HG02763 (cell line): ENCODE results near the gene HOMER2.
"Not testable (repeated sequence)": the region's sequence is repeated elsewhere in the genome, so short reads cannot be mapped to it uniquely, and the experiment has no call there.

Source experiments
- ATAC-seq: cut with Tn5 transposase; IDR thresholded peaks from one replicate; pipeline ENCODE4 v1.9.1; 2021; ENCODE audit warnings: mild to moderate bottlenecking, moderate library complexity; ENCODE audit not compliant: unreplicated experiment

HOMER2 gene

DNA sequence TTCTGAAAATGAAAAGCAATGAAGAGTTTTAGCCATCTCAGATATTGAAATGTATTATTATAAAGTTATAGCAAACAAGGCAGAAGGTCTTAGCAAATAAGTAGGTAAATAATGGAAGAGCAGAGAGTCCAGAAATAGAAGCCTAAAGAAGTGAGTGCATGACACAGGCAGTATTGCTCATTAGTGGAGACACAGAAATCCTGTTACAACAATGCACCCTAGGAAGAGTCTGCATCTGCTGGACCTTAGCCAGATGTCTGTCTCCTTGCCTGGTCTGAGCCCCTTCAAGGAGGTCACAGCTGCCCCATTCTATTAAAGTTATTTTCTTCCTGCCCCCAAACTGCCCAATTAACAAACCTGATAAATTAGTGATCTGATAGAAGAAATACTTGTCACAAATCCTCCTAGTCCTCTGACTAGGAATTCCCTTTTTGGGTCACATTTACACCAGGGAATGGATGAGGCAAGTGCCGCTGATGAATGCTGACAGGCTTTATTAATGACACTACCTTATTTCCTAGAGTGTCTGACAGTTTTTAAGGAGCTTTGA, 51.9 kb downstream of the HOMER2 start:
- ATAC-seq, result no peak

DNA sequence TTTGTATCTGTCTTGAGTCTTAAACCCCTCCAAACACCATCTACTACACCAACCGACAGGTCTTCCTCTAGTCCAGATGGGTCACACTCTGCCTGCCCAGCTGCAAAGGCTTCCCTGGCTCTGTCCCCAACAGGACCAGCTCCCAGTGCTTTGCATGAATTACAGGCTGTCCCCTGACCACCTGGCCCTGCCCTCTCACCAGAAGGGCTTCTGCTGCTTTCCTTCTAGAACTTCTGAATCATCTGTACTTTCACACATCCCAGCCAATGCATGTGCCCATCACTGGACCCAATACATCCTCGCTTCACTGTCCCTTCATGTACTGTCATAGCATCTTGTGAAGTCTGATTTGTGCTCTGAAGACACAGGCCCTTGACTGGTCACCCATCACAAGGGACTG, 53.6 kb downstream of the HOMER2 start:
- no peak for ATAC-seq

DNA sequence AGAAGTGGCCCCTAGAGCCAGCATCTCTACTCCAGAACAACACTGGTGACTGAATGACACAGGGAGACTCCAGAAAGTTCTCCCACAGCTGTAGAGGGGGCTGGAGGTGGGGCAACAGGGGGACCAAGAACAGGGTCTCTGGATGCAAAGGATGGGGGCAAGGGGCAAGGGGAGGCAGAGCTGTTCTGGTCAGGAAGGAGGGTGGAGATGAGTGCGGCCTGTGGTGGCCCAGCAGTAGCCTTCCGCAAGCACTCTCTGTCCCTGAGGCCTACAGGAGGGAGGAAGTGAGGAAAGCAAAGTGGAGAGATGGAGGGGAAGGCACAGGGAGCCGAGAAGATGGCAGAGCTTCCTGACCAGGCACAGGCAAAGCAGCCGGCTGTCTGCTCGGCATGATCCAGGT, 56.5 kb downstream of the HOMER2 start:
- ATAC-seq, result no peak

DNA sequence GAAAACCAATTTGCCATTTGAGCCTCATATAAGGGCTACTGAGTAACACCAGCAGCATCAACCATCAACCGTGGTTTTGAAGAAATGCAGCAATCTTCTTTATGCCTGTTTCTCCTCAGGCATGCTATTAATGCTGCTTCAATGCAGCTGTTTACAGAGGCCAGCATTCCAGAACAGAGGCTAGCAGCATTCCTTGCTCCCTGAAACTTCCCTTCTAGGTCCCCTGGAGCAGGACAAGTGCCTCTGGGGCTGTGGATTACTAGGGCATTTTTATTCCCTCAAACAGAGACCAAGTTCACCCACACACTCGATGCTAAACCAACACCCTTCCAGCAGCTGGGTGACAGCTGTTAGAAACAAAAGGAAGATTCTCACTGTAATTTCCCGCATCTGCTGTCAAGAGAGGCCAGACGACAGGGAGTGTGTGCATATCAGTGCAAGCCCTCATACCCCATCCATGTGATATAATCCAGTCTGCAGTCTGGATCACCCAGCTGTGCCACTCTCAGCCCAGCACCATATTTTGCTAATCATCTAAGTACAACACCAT, 57.5 kb downstream of the HOMER2 start:
- ATAC-seq, result no peak

DNA sequence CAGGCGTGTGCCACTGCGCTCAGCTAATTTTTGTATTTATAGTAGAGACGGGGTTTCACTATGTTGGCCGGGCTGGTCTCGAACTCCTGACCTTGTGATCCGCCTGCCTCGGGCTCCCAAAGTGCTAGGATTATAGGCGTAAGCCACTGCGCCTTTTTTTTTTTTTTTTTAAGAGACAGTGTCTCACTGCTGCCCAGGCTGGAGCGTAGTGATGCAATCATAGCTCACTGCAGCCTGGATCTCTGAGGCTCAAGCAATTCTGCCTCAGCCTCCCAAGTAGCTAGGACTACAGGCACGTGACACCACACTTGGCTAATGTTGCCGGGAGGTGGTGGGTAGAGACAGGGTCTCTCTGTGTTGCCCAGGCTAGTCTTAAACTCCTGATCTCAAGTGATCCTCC, 59.0 kb downstream of the HOMER2 start:
- not testable (repeated sequence) for ATAC-seq

DNA sequence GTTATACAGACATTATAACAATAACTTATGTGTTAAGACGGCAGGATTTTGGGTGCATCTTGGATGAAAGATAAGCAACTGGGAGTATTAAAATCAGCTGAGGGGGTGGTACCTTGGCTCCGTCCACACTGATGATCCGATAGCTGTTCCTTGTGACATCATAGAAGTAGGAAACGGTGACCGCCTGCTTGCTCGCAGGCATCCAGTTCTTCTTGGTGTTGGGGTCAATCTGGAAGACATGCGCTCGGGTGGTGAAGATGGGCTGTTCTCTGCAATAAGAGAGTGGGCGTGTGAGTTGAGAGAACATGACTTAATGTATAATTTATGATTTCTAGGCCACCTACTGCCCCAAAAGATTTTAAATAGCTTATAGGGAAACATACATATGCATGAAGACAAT, 59.9 kb downstream of the HOMER2 start:
- ATAC-seq, result no peak

DNA sequence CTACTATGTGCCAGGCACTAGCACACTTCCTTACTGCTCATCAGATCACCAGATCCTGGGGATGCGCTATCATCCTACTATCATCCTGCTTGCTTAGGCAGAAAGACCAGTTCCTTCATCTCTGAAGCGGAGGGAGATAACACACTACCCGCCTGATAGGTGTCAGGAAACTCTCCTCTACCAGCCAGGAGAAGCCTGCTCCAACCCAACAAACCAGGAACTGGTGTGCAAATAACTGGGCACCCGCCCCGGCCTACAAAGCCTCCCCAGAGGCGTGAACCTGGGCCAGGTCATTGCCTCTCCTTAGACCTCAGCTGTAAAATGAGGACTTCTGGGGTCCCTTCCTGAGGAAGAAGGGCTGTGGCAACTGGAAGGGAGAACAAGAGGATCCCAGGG, 61.5 kb downstream of the HOMER2 start:
- ATAC-seq, result no peak

DNA sequence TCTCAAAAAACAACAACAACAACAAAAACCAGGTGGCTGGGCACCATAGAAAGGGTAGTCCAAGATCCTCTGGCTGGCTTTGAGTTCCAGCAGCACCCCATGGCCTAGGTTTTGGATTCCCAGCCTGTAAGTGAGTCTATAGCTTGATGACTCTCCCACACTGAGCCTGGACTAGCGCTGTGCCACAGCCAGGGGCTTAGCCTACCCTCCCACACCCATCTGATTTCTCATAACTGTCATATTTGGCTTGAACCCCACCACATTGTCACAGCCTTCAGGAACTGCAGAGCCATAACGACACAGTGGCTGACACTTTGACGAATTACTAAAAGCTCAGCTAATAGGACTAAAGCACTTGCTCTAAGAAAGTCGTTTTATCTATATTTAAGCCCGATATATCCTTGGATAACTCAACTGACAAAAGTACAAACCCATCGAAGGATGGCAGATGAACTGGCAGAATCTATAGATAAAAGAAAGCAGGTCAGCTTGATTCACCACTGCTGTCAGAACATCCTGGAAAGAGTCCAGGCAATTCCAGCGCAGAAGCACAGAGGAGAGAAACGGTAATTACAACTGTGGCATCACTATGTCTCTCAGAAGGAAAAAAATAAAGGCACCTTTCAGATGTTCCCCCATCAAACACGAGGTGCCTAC, 62.1 kb downstream of the HOMER2 start:
- no peak for ATAC-seq

DNA sequence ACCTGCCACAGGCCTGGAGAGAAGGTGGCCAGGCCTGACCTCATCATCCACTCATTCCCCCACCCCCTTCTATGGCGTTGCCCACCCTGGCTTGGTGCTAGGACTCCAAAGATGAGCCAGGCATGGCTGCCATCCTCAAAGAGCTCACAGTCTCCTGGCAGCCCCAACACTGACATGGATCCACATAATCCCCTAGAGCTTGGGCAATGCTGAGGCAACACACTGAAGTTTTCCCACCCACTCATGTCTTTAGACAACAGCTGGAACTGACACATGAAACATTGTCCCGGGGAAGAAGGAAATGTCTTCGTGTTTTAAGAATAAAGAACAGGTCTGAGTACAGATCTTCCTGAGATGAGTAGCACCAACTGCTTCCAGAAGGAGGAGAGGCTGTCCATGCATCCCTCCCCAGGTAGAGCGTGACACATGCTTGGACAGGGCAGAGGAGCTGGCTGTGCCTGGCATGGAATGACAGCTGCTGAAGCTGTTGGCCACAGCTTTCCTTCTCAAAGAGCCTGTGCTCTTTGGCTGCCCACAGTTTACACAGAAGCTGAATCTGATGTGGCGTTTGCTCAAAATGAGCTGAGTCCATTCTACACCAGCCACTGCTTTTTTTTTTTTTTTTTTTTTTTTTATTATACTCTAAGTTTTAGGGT, 70.1 kb downstream of the HOMER2 start:
- ATAC-seq, result no peak

DNA sequence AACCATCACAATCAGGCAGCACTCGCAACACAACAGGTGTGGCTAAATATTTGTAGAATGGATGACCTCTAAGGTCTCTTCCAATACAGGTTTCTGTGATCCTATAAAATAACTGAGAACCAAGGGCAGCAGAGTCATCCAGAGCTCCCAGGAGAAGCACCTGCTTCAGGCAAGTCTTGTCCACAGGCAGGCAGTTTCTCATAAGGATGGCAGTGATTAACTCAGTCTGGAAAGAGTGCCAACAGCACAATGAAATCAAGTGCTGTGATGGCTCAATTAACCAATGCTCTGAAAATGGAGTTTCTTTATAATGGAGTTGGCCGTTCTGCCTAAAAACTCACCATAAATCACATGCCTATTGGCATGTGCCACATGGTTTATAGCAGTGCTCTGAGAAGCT, 70.8 kb downstream of the HOMER2 start:
- ATAC-seq, result no peak

DNA sequence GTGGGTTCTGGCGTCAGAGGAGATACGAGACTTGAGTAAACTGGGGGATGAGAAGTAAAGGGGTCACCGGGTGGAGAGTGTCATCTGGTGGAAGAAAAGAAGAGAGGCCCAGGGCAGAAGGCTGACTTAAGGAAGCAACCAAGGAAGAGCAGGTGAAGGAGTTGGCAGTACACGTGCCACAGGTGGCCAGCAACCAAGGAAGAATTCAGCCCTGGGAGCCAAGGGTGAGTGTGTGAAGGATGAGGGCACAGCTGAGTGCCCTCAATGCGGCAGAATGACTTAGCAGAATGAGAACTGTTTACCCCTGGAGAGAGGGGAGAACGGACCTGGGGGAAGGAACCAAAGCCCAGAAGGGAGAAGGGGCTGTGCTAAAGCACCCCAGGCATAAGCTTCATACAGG, 71.8 kb downstream of the HOMER2 start:
- ATAC-seq, result no peak

DNA sequence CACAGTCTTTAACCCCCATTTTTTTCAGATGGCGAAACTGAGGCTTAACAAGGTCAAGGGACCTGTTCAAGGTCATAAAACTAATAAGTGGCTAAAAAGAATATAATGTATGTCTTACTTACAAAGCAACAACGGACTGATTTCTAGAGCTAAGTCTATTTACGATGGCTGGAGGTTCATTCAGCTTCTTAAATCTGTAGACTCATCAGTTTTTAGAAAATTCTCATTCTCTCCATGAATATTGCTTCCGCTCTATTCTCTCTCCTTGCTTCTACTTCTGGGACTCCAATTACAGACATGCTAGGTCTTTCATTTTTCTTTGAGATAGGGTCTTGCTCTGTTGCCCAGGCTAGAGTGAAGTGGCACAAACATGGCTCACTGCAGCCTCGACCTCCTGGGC, 74.2 kb downstream of the HOMER2 start:
- ATAC-seq, result no peak

DNA sequence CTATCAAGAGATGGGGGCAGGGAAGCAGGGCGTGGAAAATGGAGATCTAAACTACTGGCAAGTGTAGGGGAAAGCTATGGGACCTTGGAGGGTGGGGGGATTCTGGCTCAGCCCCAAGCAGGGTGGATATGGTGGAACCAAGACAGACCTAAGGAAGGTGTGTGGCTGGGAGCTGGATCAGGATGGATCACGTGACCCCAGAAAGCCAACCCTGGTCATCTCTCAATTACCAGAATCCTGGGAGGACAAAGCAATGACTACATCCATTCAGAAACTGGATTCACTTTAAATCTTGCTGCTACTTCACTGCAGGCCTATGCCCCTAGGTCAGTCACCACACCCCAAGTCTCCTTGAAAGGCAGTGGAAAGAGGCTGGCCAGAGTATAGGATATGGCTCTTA, 74.7 kb downstream of the HOMER2 start:
- ATAC-seq, result no peak

DNA sequence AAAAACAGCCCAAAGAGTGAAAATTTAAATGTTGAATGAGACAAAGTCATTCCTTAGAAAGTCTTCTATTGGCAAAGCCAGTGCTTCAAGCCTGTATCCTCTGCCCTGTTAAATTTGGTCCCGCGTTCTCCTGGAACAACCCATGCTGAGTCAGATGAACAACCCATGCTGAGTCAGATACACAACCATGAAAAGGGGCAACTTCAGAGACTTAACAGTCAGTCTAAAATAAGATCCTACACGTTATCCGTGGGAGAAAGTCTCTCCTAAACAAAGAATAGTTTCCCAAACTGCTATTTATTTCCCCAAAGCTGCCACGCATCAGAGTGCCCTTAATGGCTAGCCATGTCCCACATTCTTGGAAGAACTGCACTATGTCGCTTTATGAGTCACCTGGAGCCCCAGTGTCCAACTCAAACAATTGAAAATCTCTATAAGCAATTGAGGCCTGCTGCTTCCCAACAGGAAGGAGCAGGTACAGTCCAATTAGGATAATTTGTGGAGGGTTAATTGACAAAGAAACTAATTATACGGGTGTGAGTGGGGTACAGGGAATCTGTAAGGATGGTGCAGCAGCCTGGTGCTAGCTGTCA, 77.0 kb downstream of the HOMER2 start:
- ATAC-seq, result no peak

DNA sequence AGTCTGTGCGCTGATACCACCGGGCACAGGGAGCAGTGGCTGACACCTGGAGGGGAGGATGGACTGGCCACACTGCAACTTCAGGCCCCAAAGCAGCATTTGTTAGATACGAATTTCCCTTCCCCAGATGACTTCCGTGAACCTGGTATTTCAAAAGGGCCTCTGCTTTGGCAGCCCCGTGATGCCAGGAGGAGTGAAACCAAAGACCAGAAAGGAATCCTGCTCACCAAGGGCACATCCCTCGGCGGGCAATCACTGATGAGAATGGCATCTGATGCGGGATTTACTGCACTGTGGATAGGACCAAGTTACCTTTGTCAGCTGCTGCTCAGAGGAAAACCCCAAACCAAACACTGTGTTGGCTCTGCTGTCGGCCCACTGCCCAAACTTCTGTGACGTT, 77.6 kb downstream of the HOMER2 start:
- no peak for ATAC-seq

DNA sequence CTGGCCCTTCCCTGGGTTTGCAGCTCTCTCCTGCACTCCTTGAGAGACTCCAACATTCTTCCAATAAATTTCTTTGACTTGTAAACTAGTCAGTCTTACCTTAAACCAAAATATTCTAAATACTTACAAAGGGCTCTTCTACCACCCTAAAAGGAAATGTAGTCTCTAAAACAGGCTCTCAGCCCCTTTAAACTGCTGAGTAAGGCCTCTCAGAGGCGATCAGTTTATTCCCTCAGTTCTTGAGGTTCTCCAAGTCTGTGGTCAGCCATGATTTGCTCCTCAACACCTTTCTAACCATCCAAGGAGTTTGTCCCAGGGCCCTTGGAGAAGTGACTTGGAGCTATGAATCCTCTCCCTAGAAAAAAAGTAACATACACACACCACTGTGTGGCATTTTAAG, 78.3 kb downstream of the HOMER2 start:
- ATAC-seq, result no peak

DNA sequence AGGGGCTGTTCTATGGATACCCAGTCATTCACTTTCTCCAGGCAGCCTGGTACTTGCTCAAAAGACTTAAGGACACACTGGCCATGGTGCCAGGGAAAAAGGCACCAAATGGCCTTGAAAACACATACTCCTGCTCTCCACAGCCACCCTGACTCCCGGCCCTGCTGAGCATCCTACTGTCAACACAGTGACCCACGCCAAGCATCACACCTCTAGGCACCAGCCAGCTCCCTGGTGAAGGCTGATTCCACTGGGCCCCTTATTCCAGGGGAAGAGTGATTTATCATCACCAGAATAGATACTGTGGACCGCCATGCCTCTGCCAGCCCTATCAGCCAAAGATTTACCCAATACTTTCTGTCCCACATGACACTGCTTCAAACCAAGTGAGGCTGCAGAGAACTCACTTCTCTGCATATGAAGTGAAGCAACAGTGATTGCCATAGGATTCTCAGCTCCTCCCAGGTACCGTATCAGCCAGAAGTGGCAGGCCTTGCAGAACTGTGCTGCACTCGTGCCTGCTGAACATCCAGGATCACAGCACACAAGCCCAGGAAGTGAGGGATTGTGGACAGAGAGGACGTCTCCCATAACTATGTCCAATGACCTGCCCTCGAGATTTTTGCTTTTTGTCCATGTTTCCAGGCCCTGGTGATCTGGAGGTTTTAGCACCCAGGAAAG, 79.4 kb downstream of the HOMER2 start:
- no peak for ATAC-seq

DNA sequence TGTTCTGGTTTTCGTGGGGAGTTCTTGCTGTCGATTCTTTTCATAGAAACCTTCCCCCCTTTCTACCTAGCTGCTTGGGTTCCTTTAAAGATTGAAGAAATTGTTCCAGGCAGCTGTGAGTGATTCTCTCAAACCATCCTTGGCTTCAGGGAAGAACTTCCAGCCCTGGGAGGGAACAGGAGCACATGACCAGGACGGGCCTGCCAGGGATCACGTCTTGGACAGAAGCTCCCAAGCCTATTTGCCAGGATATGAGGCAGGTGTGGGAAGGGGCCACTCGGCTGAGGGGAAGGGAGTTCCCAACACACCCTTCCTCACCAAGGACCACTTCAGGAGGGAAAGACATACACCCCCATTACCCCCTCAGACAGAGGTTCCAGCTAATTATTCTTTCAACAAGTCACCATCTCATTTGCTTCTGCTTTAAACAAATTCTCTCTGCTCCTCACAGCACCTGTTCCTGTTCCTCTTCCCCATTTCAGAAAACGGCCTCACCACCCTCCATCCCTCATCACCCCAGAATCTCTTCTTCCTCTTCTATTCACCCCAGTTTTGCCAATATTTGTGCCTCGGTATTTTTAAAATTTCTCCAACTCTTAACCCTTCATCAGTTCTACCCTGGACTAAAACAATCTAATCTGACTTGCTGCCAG, 80.6 kb downstream of the HOMER2 start:
- ATAC-seq, result no peak

DNA sequence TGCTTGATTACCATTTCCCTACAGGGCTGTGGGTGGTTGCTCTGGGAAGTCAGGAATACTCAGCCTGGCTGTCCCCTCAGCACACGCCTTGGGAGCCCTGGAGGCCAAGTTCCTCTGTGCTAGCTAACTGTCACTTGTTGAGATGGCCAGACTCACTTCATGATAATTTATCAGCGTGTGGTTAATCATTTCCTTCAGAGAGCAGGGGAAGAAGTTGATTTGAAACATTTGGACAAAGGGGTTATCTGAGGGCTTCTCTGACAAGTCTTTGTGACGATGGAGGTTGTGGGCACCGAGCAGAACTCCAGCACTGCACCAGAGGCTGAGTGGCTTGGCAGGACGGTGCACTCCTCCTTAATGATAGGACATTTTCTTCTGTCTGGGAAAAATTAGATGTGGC, 81.2 kb downstream of the HOMER2 start:
- no peak for ATAC-seq

DNA sequence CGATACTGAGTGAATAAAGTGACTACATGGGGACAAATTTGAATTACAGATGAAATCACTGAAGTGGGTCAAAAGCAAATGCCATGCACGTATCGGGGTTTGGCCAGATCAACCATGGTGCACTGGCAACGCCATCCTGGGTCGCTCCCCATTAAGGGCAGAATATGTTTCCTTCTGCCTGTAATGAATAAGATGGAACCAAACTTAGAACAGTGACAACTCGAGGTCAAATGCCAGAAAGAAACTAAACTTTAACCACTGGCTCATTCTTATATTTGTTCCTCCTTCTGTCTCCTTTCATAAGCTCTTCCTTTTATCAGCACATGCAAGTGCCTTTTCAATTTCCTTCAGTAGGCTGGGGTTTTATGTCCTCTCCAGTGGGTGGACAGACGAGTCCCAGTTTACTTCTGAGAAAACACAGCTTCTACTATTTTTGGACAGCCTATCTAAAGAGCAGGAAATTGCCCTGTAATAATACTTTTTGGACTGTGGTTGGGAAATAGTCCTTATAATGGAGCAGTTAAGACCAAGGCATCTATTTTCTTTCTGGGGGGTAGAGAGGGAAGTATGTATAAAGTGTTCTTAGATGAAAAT, 81.7 kb downstream of the HOMER2 start:
- ATAC-seq, result no peak

DNA sequence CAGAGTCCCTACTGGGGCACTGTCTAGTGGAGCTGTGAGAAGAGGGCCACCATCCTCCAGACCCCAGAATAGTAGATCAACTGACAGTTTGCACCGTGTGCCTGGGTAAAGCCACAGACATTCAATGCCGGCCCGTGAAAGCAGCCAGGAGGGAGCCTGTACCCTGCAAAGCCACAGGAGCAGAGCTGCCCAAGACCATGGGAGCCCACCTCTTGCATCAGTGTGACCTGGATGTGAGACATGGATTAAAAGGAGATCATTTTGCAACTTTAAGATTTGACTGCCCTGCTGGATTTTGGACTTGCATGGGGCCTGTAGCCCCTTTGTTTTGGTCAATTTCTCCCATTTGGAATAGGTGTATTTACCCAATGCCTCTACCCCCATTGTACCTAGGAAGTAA, 86.5 kb downstream of the HOMER2 start:
- not testable (repeated sequence) for ATAC-seq
